Measurements from ENCODE around the gene AGO3.

GRCh38 chr1:36023098-36023769, 92.3 kb downstream of the AGO3 start:
- no peak for TF ChIP-seq POLR2AphosphoS5 (IDR thresholded peaks at IDR 0.05; ENCODE audit: low read depth, low read length)
- no peak for TF ChIP-seq ATF3 (IDR thresholded peaks at IDR 0.05)

Data from HCT116 (cell line).